UCSD-AML1 (cell line): Measurements from ENCODE around the gene ADAT3.
A peak's percentile ranks its signal among the peaks of the same experiment; 100 is the strongest.

Experiments
- DNase-seq: peaks from one replicate; lab custom pipeline; 2025; ENCODE audit not compliant: unreplicated experiment; lab: John Stamatoyannopoulos, UW

The ADAT3 gene

GRCh38 chr19:1936916-1937610, 31.9 kb downstream of the ADAT3 start:
- DNase-seq, result no peak

GRCh38 chr19:1938071-1938470, 32.9 kb downstream of the ADAT3 start:
- no peak for DNase-seq

GRCh38 chr19:1941146-1942077, 36.2 kb downstream of the ADAT3 start, which contains the start of gene CSNK1G2:
Gene CSNK1G2 (plus strand): TSS chr19:1941172. CDS start chr19:1969773, 28,601 bp downstream.
- no peak for DNase-seq

- DNase-seq, result peak; percentile 84
These were observed 37.1 kb downstream of the ADAT3 start for GRCh38 chr19:1942078-1942933.

- peak; percentile 47 for DNase-seq
These were observed 37.8 kb downstream of the ADAT3 start for GRCh38 chr19:1942934-1943555.

- no peak for DNase-seq
These were observed 38.5 kb downstream of the ADAT3 start for GRCh38 chr19:1943661-1944087.

- DNase-seq, result no peak
These were observed 39.1 kb downstream of the ADAT3 start for GRCh38 chr19:1944088-1944915.

GRCh38 chr19:1944916-1945561, 39.8 kb downstream of the ADAT3 start:
- no peak for DNase-seq

- peak; percentile 25 for DNase-seq
These were observed 40.7 kb downstream of the ADAT3 start for GRCh38 chr19:1945899-1946298.

GRCh38 chr19:1947651-1948209, 42.5 kb downstream of the ADAT3 start:
- no peak for DNase-seq

- no peak for DNase-seq
These were observed 44.3 kb downstream of the ADAT3 start for GRCh38 chr19:1949304-1950101.

GRCh38 chr19:1950640-1951039, 45.4 kb downstream of the ADAT3 start:
- no peak for DNase-seq

- DNase-seq, result no peak
These were observed 47.4 kb downstream of the ADAT3 start for GRCh38 chr19:1952635-1953034.

- DNase-seq, result no peak
These were observed 47.8 kb downstream of the ADAT3 start for GRCh38 chr19:1953037-1953436.

GRCh38 chr19:1953441-1954094, 48.4 kb downstream of the ADAT3 start:
- no peak for DNase-seq

GRCh38 chr19:1954532-1954933, 49.3 kb downstream of the ADAT3 start:
- DNase-seq, result no peak
